Heart left ventricle (tissue), 16 donors: ENCODE measurements around the gene LRP5. TPM values are rescaled to one million over a fixed set of nuclear protein-coding genes. Genes with fewer than 3 reads are reported as not detected.
A peak's percentile ranks its signal among the peaks of the same experiment; 100 is the strongest.
"Not testable (repeated sequence)": the region's sequence is repeated elsewhere in the genome, so short reads cannot be mapped to it uniquely, and the experiment has no call there.

Source experiments
- ATAC-seq, 4 donors: fragments of 200-7000 bp; cut with Tn5 transposase; one replicate each; pipeline ENCODE4 v1.9.1; 2020 to 2022; ENCODE audit warnings: moderate library complexity in 4 of 4, mild to moderate bottlenecking in 3 of 4, moderate number of reproducible peaks in 1 of 4
- DNase-seq, 5 donors: peaks; one replicate each; pipeline ENCODE4 v3.0.0-alpha.2; 2020
- H3K27ac ChIP-seq, 12 donors: fragments of 200-600 bp; sonication (generic) in 4 of 12; one replicate each; pipeline versions ENCODE4 v1.5.0 to v1.8.0; 2016 to 2022; ENCODE audit warnings: mild to moderate bottlenecking in 2 of 12
- H3K27me3 ChIP-seq, 9 donors: fragments of 200-600 bp; sonication (generic) in 2 of 9; one replicate each; pipeline versions ENCODE4 v1.5.1 to v1.8.0; 2016 to 2022; ENCODE audit warnings: mild to moderate bottlenecking in 3 of 9
- H3K36me3 ChIP-seq, 9 donors: fragments of 200-600 bp; sonication (generic) in 2 of 9; one replicate each; pipeline versions ENCODE4 v1.5.0 to v1.8.0; 2018 to 2022; ENCODE audit warnings: mild to moderate bottlenecking in 2 of 9
- H3K4me1 ChIP-seq, 12 donors: fragments of 200-600 bp; sonication (generic) in 4 of 12; one replicate each; pipeline versions ENCODE4 v1.5.0 to v1.8.0; 2016 to 2022; ENCODE audit warnings: mild to moderate bottlenecking in 3 of 12
- H3K4me3 ChIP-seq, 12 donors: fragments of 200-600 bp; sonication (generic) in 4 of 12; one replicate each; pipeline versions ENCODE4 v1.5.0 to v1.8.0; 2017 to 2022; ENCODE audit warnings: mild to moderate bottlenecking in 9 of 12, moderate library complexity in 4 of 12
- H3K9me3 ChIP-seq, 12 donors: fragments of 200-600 bp; sonication (generic) in 4 of 12; one replicate each; pipeline versions ENCODE4 v1.5.0 to v1.8.0; 2016 to 2022; ENCODE audit warnings: mild to moderate bottlenecking in 1 of 12
- CTCF ChIP-seq, 12 donors: fragments of 200-600 bp; sonication (generic) in 4 of 12; IDR thresholded peaks; one replicate each; pipeline versions ENCODE4 v1.5.0 to v1.8.0; 2018 to 2022; ENCODE audit warnings: antibody characterized with exemption in 12 of 12, mild to moderate bottlenecking in 5 of 12
- POLR2A ChIP-seq, 2 donors: fragments of 450-650 bp; IDR thresholded peaks; one replicate each; pipeline ENCODE4 v1.6.1; 2017; ENCODE audit warnings: antibody characterized with exemption in 2 of 2, mild to moderate bottlenecking in 2 of 2, moderate library complexity in 2 of 2
- WGBS, 4 donors: extraction: QIAGEN DNeasy Blood & Tissue Kit in 2 of 4; methylation state at CpG; one replicate each; pipeline versions ENCODE4 v1.1.5 to v1.1.7; 2013 to 2018; 5-methylcytosine and 5-hydroxymethylcytosine counted together
- intact Hi-C, 10 donors: fragments of 100-400 bp; cut with DNase I; formaldehyde crosslinking; loops; one replicate each; pipeline versions ENCODE4 v1.11.1 to v1.14.2; 2022
- polyA plus RNA-seq, 2 donors: library from polyadenylated mRNA; stranded (reverse); fragments of 200-250 nt; gene quantifications; one replicate each; pipeline ENCODE4 v1.2.3, GENCODE V29; 2013
- total RNA-seq, 9 donors: library from RNA; depleted of rRNA in 2 of 9; stranded (reverse); fragments of >200 nt in 2 of 9; fragmentation: NEBNext Ultra II Directional in 3 of 9; extraction: Animal tissue kit (Norgen Biotek cat#: 25700) in 3 of 9; gene quantifications; one replicate each; pipeline versions ENCODE4 v1.1.0 to v1.2.4, GENCODE V29; 2016 to 2023
- donor health status: ischemic (EF 13 %, LVEDD 7.1; RV severe dilation, severe dysfunction).
- donor health status: healthy with polysubstance abuse.
- donor health status: DM: no; HTN: yes; CAD: no.
- donor health status: DM: no; HTN: no; CAD: no.
- donor health status: ischemic (EF 25% LVEDD 6.9; RV normal size, moderate dysfunction).
- donor health status: ischemic (EF 25% LVEDD 5.7; RV mildly dilated, moderate dysfunction).
- donor health status: healthy.
- donor health status: DM: yes; HTN: yes; CAD: no.
- donor health status: ischemic (EF 35%, LVEDD 5.7; RV mildly dilated, moderate dysfunction).
- donor health status: nonischemic (EF 11% LVEDD 7.7; RV severe dilation, severe dysfunction).
- donor health status: DM: yes; HTN: yes; CAD: no.
- donor health status: PGD.
- donor health status: ischemic (EF 29% LVEDD 5.4; RV normal size, mild dysfunction).
- donor health status: nonischemic (EF 23%, LVEDD 6.1; RV moderate dilation, normal function).

The LRP5 gene
- total and polyA plus RNA-seq, 11 donors: 30.2 to 62.5 (median 39.8) TPM

- ATAC-seq (peak in 3 of 4 donors; percentile 5 to 10 (median 8)), DNase-seq (peak in 1 of 5 donors; percentile 59)
- Histone ChIP-seq H3K9me3 (no peaks in the 10 kb centered on the region), H3K27ac (peak overlapping the region in 1 of 12 donors; percentile 19), H3K4me1 (peaks cover 0 to 11% (median 1%) of the 10 kb centered on the region in 12 donors), H3K4me3 (no peak overlapping the region), H3K27me3 (no peaks in the 10 kb centered on the region), H3K36me3 (peaks cover 0 to 56% (median 41%) of the 10 kb centered on the region in 9 donors)
- intact Hi-C loops: loop anchor here (2.0 to 10.0 kb wide), 12 partner anchors 44 to 239 kb away; partner anchors contain the start of gene KMT5B (in 1 of the 10)
- TF ChIP-seq POLR2A (IDR thresholded peaks at IDR 0.05) (no peak), CTCF (IDR thresholded peaks at IDR 0.05) (no peak)
- 76 to 93% (median 89%) methylated on average over 6 to 18 of the region's 18 CpGs for WGBS, 4 donors
Observed at GRCh38 chr11:68446046-68446725, 133.8 kb downstream of the LRP5 start.

- Histone ChIP-seq H3K4me3 (no peak overlapping the region), H3K27ac (peak overlapping the region in 2 of 12 donors; percentile 19 to 38), H3K36me3 (peaks cover 0 to 45% (median 31%) of the 10 kb centered on the region in 9 donors), H3K4me1 (peaks cover 0 to 11% (median 1%) of the 10 kb centered on the region in 12 donors), H3K27me3 (no peaks in the 10 kb centered on the region), H3K9me3 (no peaks in the 10 kb centered on the region)
- WGBS, 4 donors: 47 to 52% (median 47%) methylated on average over 18 to 25 of the region's 25 CpGs
- TF ChIP-seq POLR2A (IDR thresholded peaks at IDR 0.05) (no peak), CTCF (IDR thresholded peaks at IDR 0.05) (peak; percentile 90 to 98 (median 96))
- DNase-seq: peak; percentile 75 to 89 (median 79)
- ATAC-seq: peak; percentile 65 to 93 (median 90)
- intact Hi-C loops: loop anchor here (1.0 to 10.0 kb wide), 13 partner anchors 45 to 240 kb away; partner anchors contain the start of gene KMT5B (in 1 of the 10)
Observed at GRCh38 chr11:68447015-68447801, 134.8 kb downstream of the LRP5 start.

GRCh38 chr11:68447914-68448313 lies 135.5 kb downstream of the LRP5 start:
- not testable (repeated sequence) for H3K9me3 ChIP-seq, H3K27me3 ChIP-seq, H3K27ac ChIP-seq, H3K4me3 ChIP-seq, ATAC-seq, DNase-seq
- Histone ChIP-seq H3K4me1 (peaks cover 0 to 11% (median 1%) of the 10 kb centered on the region in 12 donors), H3K36me3 (peaks cover 0 to 38% (median 24%) of the 10 kb centered on the region in 9 donors)
- intact Hi-C loops: loop anchor here (1.0 to 10.0 kb wide), 13 partner anchors 46 to 241 kb away; partner anchors contain the start of gene KMT5B (in 1 of the 10)
- 77 to 81% (median 78%) methylated on average over 6 of the region's 6 CpGs for WGBS, 4 donors

- no peaks in the 10 kb centered on the region for H3K9me3 ChIP-seq
- ATAC-seq (no peak), DNase-seq (no peak)
- no peak for TF ChIP-seq CTCF (IDR thresholded peaks at IDR 0.05)
- TF ChIP-seq POLR2A (IDR thresholded peaks at IDR 0.05): no peak
- intact Hi-C loops: loop anchor here in 9 of 10 donors (5.0 to 10.0 kb wide), 10 partner anchors 46 to 241 kb away; partner anchors contain the start of gene KMT5B (in 1 of the 9)
- H3K27me3 ChIP-seq: no peaks in the 10 kb centered on the region
- no peak overlapping the region for H3K27ac ChIP-seq
- peaks cover 0 to 11% (median 1%) of the 10 kb centered on the region in 12 donors for H3K4me1 ChIP-seq
- no peak overlapping the region for H3K4me3 ChIP-seq
- 89 to 95% (median 93%) methylated on average over 25 of the region's 25 CpGs for WGBS, 4 donors
- peaks cover 0 to 36% (median 21%) of the 10 kb centered on the region in 9 donors for H3K36me3 ChIP-seq
Observed at GRCh38 chr11:68448604-68449011, 136.2 kb downstream of the LRP5 start.
